DND-41 (cell line): ENCODE results near the gene SEMA3E.

ENCODE experiments used
- CTCF ChIP-seq: IDR thresholded peaks from 2 replicates; pipeline ENCODE4 v1.5.1; 2012; ENCODE audit warnings: borderline replicate concordance, low read length, moderate library complexity, mild to moderate bottlenecking; ENCODE audit not compliant: poor library complexity, severe bottlenecking; ENCODE audit errors: extremely low read depth
- EZH2 ChIP-seq: IDR thresholded peaks from 3 replicates; pipeline ENCODE4 v1.6.1; 2012; ENCODE audit warnings: borderline replicate concordance, low read depth, mild to moderate bottlenecking, moderate library complexity, low read length, inconsistent platforms; ENCODE audit not compliant: severe bottlenecking

GRCh38 chr7:83394776-83395175, 254.2 kb downstream of the SEMA3E start:
- no peak for TF ChIP-seq CTCF
- TF ChIP-seq EZH2: no peak
